Gastroesophageal sphincter (tissue), 4 donors: Measurements from ENCODE around the gene TRMT44. TPM values are rescaled to one million over a fixed set of nuclear protein-coding genes. Genes with fewer than 3 reads are reported as not detected.

Source experiments
- ATAC-seq: fragments of 150-250 bp; one replicate; pipeline ENCODE4 v1.9.1; 2016; ENCODE audit warnings: mild to moderate bottlenecking, moderate library complexity
- H3K27ac ChIP-seq, 4 donors: fragments of 200-600 bp; sonication (generic) in 3 of 4; 1 replicate in 3 of 4; 2 replicates in 1 of 4; pipeline ENCODE4 v1.5.1; 2016 to 2019
- H3K27me3 ChIP-seq: fragments of 200-600 bp; sonication (generic); one replicate; pipeline ENCODE4 v1.5.1; 2019
- H3K36me3 ChIP-seq, 2 donors: fragments of 200-600 bp; sonication (generic); one replicate each; pipeline ENCODE4 v1.5.1; 2019; ENCODE audit warnings: control low read depth in 1 of 2
- H3K4me1 ChIP-seq, 3 donors: fragments of 200-600 bp; sonication (generic); 1 replicate in 2 of 3; 2 replicates in 1 of 3; pipeline ENCODE4 v1.5.1; 2016 to 2019; ENCODE audit warnings: control low read depth in 2 of 3
- H3K4me3 ChIP-seq, 2 donors: fragments of 200-600 bp; sonication (generic); one replicate each; pipeline ENCODE4 v1.5.1; 2019; ENCODE audit warnings: mild to moderate bottlenecking in 1 of 2, moderate library complexity in 1 of 2
- H3K9me3 ChIP-seq, 3 donors: fragments of 200-600 bp; sonication (generic); one replicate each; pipeline ENCODE4 v1.5.1; 2017 to 2019; ENCODE audit warnings: control low read depth in 2 of 3
- CTCF ChIP-seq, 4 experiments: fragments of 200-600 bp in 2 of 4; fragments of 450-650 bp in 2 of 4; sonication (generic) in 1 of 4; IDR thresholded peaks; one replicate each; pipeline ENCODE4 v1.5.1; 2017 to 2019; ENCODE audit warnings: antibody characterized with exemption in 4 of 4, mild to moderate bottlenecking in 2 of 4, moderate library complexity in 2 of 4
- EP300 ChIP-seq: sonication (generic); formaldehyde crosslinking; IDR thresholded peaks from one replicate; pipeline ENCODE4 v1.6.1; 2017; ENCODE audit warnings: antibody characterized with exemption, mild to moderate bottlenecking
- POLR2A ChIP-seq, 2 donors: fragments of 450-650 bp; IDR thresholded peaks; one replicate each; pipeline ENCODE4 v1.6.1; 2017; ENCODE audit warnings: antibody characterized with exemption in 2 of 2, mild to moderate bottlenecking in 2 of 2, moderate library complexity in 1 of 2
- POLR2AphosphoS5 ChIP-seq: sonication (generic); formaldehyde crosslinking; IDR thresholded peaks from one replicate; pipeline ENCODE4 v1.6.1; 2017; ENCODE audit warnings: antibody characterized with exemption
- WGBS, 2 donors: methylation state at CpG; one replicate each; pipeline ENCODE4 v1.1.5; 2018; ENCODE audit warnings: low coverage in 1 of 2; 5-methylcytosine and 5-hydroxymethylcytosine counted together
- total RNA-seq, 4 donors: library from RNA; depleted of rRNA; stranded (reverse); fragments of >200 nt; gene quantifications; one replicate each; pipeline ENCODE4 v1.1.0, GENCODE V29; 2016

TRMT44 gene
- total RNA-seq, 4 donors from 2014 or later: 12.0 to 27.9 (median 20.9) TPM

- Histone ChIP-seq H3K36me3 (peaks cover 0 to 13% of the 10 kb centered on the region in 2 donors), H3K4me1 (peaks cover 0 to 55% (median 25%) of the 10 kb centered on the region in 3 donors), H3K9me3 (no peaks in the 10 kb centered on the region), H3K4me3 (peak overlapping the region; percentile 68 to 72), H3K27ac (peak overlapping the region; percentile 57 to 95 (median 92)), H3K27me3 (no peaks in the 10 kb centered on the region)
- 7% methylated on average over 2 of the region's 56 CpGs; no CpG with 5 or more reads in 1 of the 2 donors for WGBS, 2 donors
- ATAC-seq: peak; percentile 96
- peak; percentile 93 for TF ChIP-seq POLR2AphosphoS5
- peak; percentile 74 to 76 for TF ChIP-seq POLR2A (IDR thresholded peaks at IDR 0.05)
- no peak for TF ChIP-seq CTCF (IDR thresholded peaks at IDR 0.05)
- TF ChIP-seq EP300: peak; percentile 8
Observed at GRCh38 chr4:8428288-8429097, 12.1 kb upstream of the TRMT44 start.

- 79 to 96% methylated on average over 4 to 5 of the region's 5 CpGs for WGBS, 2 donors
- no peaks in the 10 kb centered on the region for H3K27me3 ChIP-seq
- TF ChIP-seq POLR2A (IDR thresholded peaks at IDR 0.05) (no peak), EP300 (no peak), CTCF (IDR thresholded peaks at IDR 0.05) (no peak), POLR2AphosphoS5 (no peak)
- H3K4me3 ChIP-seq: no peak overlapping the region
- H3K27ac ChIP-seq: no peak overlapping the region
- peaks cover 0 to 52% (median 19%) of the 10 kb centered on the region in 3 donors for H3K4me1 ChIP-seq
- ATAC-seq: no peak
- H3K36me3 ChIP-seq: no peaks in the 10 kb centered on the region
- H3K9me3 ChIP-seq: no peaks in the 10 kb centered on the region
Observed at GRCh38 chr4:8431553-8431952, 9.0 kb upstream of the TRMT44 start.

GRCh38 chr4:8433136-8433535, 7.4 kb upstream of the TRMT44 start:
- 55 to 100% methylated on average over 1 to 4 of the region's 5 CpGs for WGBS, 2 donors
- H3K4me1 ChIP-seq: peaks cover 0 to 54% (median 8%) of the 10 kb centered on the region in 3 donors
- H3K9me3 ChIP-seq: no peaks in the 10 kb centered on the region
- H3K4me3 ChIP-seq: no peak overlapping the region
- ATAC-seq: no peak
- no peaks in the 10 kb centered on the region for H3K27me3 ChIP-seq
- TF ChIP-seq CTCF (IDR thresholded peaks at IDR 0.05) (no peak), POLR2AphosphoS5 (no peak), EP300 (no peak), POLR2A (IDR thresholded peaks at IDR 0.05) (no peak)
- no peak overlapping the region for H3K27ac ChIP-seq
- H3K36me3 ChIP-seq: no peaks in the 10 kb centered on the region

- H3K27me3 ChIP-seq: no peaks in the 10 kb centered on the region
- peak overlapping the region in 1 of 4 donors; percentile 67 for H3K27ac ChIP-seq
- no peaks in the 10 kb centered on the region for H3K9me3 ChIP-seq
Observed at GRCh38 chr4:8434251-8435073, 6.1 kb upstream of the TRMT44 start.

More at GRCh38 chr4:8434251-8435073, 6.1 kb upstream of the TRMT44 start:
- WGBS, 2 donors: 85 to 92% methylated on average over 7 to 15 of the region's 21 CpGs
- TF ChIP-seq EP300 (no peak), CTCF (IDR thresholded peaks at IDR 0.05) (no peak), POLR2A (IDR thresholded peaks at IDR 0.05) (no peak), POLR2AphosphoS5 (no peak)
- peaks cover 0 to 60% (median 6%) of the 10 kb centered on the region in 3 donors for H3K4me1 ChIP-seq
- ATAC-seq: no peak
- H3K4me3 ChIP-seq: no peak overlapping the region
- H3K36me3 ChIP-seq: no peaks in the 10 kb centered on the region
